HUDEP-2 (cell line): ENCODE measurements around the gene MAGI1.

Experiments
- DNase-seq, 76 experiments: peaks; one replicate each; lab custom pipeline; 2025; ENCODE audit not compliant: unreplicated experiment in 76 of 76; lab: John Stamatoyannopoulos, UW

MAGI1 gene

GRCh38 chr3:66017084-66017483 is 21.6 kb downstream of the MAGI1 start:
- no peak for DNase-seq

DNA sequence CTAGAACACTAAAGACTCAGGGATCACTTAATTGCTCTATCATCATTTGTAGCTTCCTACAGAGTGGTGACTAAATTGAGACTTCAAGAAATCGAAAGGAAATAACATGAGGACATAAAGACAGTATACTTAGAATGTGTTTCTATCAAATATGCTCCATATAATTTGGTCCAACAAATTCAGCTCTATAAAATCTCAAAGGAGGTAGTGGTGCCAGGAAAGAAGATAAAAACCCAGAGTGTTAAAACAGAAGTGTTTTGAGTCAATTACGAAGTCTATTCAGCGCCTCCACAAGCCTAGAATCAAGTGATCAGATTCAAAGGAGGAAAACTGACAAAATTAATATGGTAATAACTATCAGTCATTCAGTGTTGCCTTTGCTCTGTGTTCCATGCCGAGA is 22.9 kb downstream of the MAGI1 start:
- no peak for DNase-seq

DNA sequence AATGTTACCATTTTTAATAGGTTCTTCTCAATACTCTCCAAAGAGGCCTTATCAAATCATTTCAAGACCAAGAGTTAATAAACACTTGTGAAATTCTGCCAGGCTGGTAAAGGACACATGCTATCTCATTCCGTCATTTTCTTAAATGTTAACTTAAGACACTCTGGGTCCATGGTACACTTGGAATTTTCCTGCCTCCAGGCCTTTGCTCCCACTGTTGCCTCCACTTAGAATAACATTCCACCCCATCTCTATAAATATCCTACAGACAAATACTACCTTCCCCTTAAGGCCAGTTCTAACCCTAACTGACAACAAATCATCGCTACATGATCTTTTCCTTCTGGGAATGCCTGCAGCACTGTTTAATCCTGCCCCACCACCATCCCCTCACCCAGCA is 24.1 kb downstream of the MAGI1 start:
- DNase-seq = no peak

DNA sequence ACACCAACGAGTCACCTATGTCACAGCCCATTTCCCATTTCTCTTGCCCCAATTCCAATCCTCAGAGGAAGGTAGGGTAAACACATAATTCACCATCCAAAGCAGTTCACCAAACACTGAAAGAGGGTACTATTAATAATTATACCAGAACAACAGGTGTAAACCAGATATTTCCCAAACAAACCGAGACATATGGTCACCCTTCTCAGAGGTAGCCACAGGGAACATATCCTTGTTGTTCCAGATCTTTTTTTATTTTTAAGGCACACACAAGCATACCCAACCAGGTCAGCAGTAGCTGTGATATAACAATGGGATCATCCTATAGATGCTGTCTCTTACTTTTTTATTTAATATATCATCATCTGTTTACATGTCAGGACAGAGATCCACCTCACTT is 24.7 kb downstream of the MAGI1 start:
- no peak for DNase-seq

GRCh38 chr3:66012711-66013110 is 26.0 kb downstream of the MAGI1 start:
- DNase-seq = no peak

GRCh38 chr3:66010739-66011655 is 27.7 kb downstream of the MAGI1 start:
- DNase-seq = no peak

DNA sequence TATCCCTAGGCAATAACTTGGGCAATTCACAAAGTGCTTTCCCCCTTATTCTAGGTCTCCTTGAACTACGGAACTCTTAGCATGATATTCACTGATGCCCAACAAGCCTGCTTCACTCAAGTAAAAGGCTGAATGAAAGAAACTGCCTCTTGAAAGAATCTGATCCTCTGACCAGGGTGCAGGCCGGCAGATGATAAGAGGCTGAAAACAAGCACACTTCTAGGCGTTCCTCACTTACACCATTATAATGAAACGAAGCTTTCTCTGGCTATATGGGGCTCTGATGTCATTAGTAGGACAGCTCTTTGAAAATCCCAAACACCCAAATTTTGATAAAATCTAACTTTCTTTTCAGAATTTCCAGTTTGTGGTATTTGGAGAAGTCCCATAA is 28.4 kb downstream of the MAGI1 start:
- DNase-seq = no peak

GRCh38 chr3:66004244-66004643 is 34.5 kb downstream of the MAGI1 start:
- no peak for DNase-seq

DNA sequence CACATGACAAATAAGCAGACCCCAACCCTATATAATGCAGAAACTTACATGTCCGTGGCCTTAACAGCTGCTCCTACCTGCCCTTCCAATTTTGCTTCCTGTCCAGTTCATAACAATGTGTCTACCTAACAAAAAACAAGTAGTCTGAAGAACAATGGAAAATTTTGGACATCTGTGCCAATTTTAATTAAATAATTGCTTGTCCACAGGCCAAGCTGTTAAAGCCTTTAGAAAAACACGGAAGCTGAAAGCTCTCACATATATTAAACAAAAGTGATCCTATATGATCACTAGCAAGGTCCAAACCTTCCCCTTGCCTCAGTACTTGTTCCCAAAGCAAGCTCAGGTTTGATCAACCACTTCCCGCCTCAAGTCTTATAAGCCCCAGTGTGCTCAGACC is 37.1 kb downstream of the MAGI1 start:
- DNase-seq = no peak

DNA sequence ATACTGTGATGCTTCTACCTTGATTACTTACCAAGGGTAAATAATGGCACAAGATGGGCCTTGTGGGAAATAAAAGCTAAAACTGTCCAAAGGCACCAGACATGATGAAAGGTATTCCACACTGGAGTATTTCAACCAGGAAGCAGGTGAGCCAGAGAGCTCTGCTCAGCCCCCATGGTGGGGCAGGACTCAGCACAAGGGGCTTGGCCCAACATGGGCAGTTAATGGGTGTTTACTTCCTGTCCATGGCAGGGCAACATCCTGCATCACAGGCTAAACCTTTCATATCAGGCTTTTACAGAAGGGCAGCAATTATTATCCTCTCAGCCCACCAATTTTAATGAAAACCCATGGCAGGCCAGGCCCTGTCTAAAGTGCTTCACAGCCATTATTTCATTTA is 38.2 kb downstream of the MAGI1 start:
- DNase-seq = no peak

DNA sequence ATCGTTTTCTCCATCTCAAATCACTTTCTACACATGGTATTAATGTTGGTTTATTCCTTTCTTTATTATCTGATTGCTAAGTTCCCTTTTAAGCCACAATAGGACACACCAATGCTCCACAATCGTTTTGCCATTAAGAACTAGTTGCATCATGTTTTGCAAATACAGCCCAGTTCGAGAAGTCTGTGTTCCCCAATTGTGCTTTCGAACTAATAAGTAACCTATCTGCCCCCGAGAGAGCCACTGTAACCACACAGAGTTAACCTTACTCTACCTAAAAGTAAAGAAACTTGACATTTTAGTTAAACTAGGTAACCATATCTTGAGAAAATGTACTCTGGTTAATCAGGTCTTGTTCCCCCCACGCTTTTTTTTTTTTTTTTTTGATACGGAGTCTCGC is 39.1 kb downstream of the MAGI1 start:
- no peak for DNase-seq

- DNase-seq = no peak
Measured at GRCh38 chr3:65996589-65996988, 42.1 kb downstream of the MAGI1 start.

DNA sequence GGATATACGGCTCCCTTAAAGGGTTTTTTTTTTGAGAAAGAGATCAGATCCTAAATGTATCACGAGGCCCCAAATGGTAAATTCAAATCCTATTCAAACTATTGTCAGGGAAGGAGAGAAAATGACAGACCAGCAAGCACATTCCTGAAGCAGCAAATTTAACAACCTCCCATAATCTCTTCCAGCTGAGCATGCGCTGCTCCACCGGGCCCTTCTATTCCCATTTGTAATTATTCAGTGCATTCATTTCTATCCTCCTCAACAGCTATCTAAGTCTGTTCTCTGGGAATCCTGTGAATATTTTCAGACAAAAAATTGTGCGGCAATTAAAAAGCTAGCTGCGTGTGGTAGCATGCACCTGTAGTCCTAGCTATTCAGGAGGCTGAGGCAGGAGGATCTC is 43.2 kb downstream of the MAGI1 start:
- DNase-seq = no peak

DNA sequence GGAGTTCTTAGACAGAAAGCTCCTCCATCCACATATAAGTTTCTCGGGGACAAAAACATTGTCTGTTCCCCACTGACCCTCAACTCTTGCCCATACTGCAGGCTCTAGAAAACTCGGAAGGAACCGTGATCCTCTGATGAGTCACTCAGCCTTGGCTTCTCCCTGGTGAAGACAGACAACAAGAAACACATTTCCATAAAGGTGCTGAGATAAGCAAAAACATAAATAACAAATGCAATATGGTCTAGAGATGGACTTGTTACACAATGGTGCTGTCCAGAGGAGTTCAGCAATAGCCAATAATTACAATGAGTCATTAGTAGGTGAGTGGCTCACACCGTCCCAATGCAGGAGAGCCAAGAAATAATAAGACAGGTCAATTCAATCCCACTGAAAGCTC is 43.7 kb downstream of the MAGI1 start:
- no peak for DNase-seq

DNA sequence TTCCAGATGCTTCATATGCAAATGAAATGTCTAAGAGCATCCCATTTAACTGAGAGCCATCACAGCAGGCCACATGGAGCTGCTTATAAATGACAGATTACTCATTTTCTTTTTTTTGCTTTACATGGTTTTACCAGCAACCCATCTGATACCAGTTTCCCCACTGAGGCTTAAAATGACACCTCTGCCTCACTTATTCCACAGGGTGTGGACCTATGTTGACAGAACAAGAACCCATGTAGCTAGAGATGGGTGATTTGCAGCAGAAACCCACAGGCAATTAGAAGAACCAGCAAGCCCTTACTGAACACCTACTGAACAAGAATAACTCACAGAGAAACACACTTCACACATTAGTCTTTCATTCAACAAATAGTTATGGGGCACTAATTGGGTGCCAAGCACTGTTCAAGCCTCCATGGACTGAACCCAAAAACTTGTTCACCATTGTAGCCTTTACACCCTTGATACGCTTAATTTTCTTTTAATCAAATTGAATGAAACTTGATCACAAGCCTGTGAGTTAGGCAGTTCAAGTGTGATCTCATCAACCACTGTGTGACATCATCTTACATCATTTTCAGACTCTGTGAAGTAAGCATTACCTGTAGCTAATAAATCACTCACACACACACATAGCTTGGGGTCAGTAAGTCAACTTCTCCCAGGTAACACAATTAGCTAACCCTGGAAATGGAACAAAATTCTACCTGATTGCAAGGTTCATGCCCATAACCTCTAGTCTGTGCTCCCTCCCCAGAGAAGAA is 45.4 kb downstream of the MAGI1 start:
- DNase-seq = no peak

DNA sequence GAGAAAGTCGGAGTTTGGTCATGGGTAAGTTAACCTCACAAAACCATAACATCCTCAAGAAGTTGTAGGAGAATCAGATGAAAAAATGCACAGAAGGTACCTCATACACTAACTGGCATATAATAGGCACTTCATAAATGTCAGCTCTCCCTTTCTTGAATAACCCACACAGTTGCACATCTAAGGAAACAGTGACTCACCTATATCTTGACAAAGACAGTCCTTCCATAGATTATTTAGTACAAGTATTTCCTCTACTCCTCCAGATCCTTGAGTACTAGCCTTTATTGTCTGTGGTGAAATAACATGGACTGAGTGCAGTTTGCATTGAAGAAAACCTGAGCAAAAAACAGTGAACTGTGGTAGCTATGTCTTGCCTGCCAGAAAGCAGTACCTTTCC is 46.6 kb downstream of the MAGI1 start:
- DNase-seq = no peak

- DNase-seq = no peak
Measured at GRCh38 chr3:65988411-65989180, 50.1 kb downstream of the MAGI1 start.

DNA sequence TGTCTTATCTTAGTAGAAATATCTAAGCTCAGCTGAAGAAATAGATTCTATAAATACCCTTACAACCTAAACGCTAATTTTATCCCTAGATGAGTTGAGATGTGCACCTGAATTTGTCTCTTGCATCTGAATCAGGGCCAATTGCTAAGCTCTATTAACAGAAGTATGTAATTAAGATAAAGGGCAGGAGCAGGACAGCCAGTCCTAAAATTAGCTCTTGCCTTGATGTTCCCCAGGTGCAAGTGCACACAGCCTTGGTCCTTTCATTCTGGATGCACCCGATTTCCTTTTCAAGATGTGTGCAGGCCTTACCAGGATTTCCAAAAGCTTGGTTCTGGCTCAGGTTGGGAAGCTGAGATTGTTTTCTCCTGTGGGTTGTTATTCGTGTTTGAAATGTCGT is 52.4 kb downstream of the MAGI1 start:
- DNase-seq = no peak

- DNase-seq = no peak
Measured at GRCh38 chr3:65984975-65985374, 53.7 kb downstream of the MAGI1 start.

- no peak for DNase-seq
Measured at GRCh38 chr3:65983100-65983499, 55.6 kb downstream of the MAGI1 start.

- no peak for DNase-seq
Measured at GRCh38 chr3:65979731-65980130, 59.0 kb downstream of the MAGI1 start.
